SHP77 (cell line): ENCODE measurements around the gene TWIST2.

Source experiments
- DNase-seq, 2 experiments: peaks; one replicate each; lab custom pipeline; 2025; lab: John Stamatoyannopoulos, UW

Gene TWIST2

DNA sequence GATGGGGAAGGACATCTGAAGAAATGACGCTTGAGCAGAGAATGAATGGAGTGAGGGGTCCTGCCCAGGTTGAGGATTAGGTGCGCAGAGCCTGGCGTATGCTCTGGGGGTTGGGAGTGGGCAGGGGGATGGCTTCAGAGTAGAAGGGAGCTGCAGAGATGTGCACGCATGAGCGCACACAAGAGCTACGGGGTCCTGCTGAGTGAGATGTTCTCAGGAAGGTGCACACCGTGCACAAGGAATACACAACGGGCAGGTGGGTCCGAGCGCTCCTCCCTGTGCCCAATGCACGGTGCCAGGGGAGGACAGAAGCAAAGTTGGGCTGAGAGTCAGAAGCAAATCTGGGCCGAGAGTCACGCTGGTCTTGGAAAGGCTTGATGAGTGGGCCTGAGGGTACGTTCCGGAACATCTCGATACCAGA, 25.5 kb downstream of the TWIST2 start:
- no peak for DNase-seq

DNA sequence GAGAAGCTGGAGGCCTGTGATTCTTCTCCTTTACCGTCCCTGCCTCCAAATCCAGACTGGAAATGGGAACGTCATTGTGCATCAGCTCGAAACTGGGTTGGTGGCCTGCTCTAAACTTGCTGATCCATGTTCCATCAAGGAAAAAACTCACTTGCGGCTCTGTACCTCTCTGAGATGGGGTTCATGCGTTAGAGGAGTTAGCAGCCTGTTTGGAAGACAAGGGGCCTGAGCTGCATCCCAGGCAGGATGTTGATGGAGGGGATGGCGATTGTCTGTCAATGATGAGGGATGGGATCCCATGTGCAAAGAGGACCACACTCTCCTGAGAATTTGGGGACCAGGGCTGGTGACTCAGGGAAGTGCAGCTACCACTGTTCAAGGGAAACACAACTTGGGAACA, 26.0 kb downstream of the TWIST2 start:
- DNase-seq, result no peak

DNA sequence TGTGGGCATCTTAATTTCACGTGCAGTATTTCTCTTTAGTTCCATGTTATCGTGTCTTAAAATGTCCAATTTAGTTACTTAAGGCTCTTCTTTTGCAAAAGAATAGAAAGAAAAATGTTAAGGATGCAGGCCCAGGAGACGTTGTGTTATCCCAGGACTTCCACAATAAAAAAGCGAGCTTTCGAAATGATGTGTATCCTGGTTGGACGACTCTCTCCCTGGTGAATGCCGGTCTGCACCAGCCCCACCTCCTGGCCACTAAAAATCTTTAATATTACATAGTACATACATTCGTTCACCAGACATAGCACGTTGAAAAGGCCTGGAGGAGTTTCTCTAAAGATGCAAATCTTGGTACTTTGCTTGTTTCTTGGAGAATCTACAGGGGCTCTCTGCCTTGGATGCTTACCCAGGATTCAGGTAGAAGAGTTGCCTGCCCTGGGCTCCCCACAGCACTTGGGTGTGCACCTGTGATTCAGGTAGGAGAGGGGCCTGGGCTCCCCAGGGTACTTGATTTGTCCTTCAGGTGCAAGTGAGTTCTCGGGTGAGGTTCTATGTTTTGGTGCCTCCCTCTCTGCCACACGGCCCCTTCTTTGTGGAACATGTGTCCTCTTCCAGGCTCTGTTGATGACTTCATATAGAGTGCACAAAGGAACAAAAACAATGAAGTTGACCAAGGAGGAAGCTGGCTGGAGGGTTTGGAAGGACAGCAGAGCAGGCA, 26.6 kb downstream of the TWIST2 start:
- no peak for DNase-seq

DNA sequence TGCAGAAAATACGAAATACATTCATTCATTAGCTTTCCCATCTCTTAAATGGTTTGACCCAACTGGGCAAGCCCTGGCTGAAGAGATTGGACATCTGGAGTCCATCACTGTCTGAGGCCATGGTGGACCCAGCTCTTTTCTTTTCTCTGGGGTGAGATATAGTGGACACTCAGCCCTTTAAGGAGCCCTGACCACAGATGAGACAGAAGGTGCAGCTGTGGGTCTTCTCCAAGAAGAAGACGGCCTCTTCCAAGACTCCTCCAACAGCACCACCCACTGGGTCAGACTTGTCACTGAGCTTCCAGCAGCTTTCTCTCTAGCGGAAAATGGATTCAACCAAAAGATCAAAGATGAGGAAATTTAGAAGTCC, 27.2 kb downstream of the TWIST2 start:
- no peak for DNase-seq

DNA sequence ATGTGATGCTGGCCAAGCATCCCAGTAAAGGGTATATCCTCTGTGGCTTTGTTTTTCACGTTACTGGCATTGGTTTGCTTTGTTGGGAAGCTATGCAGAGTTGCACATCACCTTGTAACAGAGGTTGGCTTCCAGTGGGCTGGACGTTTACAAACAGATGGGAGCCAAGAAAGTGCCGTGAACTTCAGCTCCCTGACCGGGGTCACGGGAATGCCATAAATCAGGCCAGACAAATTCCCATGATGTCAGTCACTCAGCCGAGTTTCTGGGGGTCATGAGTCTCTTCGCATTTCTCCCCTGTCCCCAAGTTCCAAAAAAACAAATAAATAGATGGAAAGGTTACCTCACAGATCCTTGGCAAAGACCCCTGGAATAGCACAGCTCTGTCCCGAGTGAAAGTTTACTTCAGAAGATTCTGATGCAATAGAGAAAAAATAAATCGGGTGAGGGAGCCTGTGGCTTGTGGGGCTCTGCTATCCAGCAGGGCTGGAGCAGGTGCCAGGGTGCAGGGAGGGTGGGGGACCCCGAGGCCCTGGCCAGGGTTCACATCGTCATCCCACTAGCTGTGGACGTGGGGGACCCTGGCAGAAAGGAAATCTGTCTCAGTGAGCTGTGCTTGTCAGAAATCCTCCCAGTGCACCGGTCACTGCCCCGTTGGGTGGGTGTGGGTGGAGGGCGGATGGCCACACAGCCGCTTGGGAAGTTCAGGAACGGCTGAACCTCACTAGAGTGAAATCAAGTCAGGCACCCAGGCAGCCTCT, 27.8 kb downstream of the TWIST2 start:
- no peak for DNase-seq

DNA sequence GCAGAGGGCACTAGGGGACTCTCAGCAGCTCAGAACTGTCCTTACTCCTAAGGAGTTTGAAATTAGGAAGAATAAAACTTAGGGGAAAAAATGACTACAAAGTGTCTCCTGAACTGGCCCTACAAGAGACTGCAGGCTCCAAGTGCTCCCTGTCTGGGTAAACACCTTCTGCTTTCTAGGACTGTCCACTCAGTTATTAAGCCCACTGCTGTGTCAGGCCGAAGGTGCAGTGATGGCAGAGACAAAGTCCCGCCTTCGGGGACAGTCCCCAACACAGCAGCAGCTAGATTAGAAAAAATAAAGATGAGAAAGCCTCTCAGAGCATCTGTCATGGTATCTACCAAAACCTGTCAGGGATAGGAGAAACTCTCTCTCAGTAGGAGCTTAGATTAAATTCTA, 28.3 kb downstream of the TWIST2 start:
- no peak for DNase-seq

DNA sequence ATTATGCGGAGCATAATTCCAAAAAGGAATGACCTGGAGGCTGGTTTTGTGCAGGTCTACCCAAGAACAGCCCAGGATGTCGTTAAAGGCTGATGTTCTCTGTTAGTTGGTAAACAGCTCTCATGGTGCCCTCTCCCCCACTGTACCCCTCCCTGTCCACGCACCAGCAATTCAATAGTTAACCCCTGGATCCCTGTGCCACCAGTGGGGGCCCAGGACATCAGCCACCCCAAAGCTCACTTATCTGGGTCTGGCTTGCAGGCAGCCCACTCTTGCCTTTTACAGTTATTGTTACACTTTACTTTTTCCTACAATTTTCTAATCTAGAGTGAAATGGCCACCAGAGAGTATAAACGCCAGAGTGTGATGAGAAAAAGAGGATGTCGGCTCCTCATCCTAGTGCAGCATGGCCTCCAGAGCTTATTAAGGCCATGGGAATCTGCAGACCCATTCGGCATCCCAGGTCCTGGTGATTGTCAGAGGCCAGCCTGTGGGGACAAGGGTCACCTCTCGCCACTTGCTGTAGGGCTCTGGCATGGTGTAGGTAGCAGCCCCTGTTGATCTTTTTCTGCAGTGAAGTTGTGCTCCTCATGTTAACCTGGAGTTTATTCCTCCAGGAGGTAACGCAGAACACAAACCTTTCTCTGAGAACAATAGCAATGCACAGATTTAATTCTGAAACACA, 30.3 kb downstream of the TWIST2 start:
- DNase-seq, result no peak

DNA sequence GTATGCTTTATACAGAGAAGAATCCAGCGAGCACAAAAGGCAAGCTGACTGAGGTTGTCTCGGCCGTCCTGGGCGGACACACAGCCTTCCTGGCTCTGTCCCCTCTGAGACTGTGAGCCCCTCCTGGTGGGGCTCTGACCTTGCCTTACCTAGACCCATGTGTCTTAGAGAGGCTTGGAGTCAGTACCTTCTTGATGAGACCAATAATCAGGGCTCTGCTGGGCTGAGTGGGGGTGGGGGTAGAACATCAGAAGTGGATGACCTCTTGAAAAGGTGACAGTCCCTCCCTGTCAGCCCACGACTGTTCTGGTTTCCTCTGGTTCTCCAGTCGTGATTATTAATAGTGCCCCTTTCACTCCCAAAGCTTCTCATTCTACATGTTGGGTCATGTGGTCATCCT, 31.2 kb downstream of the TWIST2 start:
- no peak for DNase-seq

DNA sequence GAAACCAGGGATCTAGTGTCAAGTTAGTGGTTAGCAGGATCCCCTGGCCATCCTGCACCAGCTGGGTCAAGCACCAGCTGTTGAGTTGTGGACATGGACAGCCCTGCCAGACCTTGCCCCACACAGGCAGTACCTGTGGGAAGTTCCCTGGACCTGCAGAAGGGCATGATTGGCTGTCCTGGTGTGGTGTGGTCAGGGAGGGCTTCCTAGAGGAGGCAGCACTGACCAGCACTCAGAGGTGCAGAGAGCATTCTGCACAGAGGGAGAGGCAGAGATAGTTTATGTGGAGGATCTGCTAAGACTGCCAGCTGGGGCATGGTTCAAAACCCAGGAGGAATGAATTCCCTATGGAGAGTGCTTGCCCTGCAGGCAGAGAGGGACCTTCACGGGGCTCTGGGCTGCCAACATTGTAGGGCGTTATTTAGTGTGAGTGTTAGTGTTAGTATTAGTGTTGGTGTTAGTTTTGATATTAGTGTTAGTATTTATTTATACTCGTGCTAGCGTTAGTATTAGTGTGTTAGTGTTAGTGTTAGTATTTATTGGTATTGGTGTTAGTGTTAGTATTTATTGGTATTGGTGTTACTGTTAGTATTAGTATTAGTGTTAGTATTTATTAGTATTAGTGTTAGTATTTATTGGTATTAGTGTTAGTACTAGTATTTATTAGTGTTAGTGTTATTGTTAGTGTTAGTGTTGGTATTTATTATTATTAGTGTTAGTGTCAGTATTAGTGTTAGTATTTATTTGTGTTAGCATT, 31.9 kb downstream of the TWIST2 start:
- no peak for DNase-seq

DNA sequence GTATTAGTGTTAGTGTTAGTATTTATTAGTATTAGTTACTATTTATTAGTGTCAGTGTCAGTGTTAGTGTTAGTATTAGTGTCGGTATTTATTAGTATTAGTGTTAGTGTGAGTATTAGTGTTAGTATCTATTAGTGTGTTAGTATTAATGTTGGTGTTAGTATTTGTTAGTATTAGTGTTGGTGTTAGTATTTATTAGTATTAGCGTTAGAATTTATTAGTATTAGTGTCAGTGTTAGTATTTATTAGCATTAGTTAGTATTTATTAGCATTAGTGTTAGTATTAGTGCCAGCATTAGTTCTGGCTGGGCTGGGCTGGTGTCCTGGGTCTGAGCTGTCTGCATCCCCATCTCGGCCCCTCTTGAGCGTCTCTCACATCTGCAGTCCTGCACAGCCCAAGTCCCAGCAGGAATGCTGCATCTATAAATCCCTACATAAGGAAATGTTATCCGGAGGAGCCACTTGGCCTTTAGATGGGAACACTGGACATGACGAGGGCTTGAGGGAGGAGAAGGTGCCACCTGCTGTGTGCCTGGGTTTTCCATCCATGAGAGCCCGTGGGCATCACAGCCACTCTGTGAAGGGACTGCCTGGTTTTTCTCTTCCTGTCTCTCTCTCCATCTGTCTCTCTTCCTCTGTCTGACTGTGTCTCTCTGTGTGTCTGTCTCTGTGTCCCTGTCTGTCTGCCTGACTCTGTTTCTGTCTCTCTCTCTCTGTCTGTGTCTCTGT, 33.6 kb downstream of the TWIST2 start:
- peak in 1 of 2 experiments; percentile 16 for DNase-seq

DNA sequence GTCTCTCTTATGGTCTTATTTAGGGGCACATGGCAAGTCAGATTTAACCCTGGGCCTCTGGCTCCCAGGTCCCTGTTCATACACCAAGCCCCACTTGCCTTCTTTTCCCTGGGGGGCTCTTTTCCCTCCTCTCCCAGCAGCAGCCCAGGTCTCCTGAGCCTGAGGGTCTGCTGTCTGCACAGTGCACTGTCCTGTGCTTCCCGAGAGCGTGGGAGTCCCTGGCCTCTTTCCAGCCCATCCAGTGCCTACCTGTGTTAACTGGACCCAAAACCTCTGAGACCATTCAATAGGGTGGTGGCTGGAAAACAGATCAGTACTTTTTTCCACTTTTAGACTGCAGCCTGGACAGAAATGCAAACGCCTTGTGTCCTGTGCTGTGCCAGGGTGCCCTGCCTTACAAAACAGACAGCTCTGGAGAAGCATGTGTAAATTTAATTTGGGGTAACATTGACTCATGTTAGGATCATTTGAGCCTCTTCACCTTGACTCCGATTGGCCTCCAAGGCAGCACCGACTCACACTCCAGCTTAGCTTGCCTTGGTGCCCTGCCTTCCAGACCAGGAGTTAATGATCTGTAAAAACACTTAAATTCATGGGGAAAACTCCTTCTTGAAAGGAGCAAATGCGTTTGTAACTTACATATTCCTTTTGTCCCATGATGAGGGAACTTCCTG, 34.3 kb downstream of the TWIST2 start:
- DNase-seq, result no peak

DNA sequence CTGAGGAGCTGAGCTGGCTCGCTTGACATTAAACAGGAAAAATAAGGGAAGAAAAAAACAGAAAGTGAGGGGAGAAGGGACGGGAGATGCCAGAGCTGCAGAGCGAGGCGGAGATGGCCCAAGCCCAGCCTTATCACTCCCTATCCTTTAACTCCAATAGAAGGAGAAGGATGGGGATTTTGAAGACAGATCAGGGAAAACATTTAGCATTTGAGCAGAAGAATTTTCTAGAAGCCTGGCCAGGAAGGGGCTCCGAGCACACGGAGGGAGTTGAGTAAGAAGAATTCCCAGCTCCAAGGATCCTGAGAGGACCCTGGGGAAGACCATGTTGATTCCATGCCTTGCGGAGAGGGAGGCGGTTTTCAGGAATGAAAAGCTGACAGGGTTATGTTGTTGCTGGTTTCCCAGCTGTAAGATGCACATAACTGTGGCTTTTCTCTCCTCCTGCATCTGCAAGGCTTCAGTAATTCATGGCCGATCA, 35.6 kb downstream of the TWIST2 start:
- DNase-seq, result no peak

DNA sequence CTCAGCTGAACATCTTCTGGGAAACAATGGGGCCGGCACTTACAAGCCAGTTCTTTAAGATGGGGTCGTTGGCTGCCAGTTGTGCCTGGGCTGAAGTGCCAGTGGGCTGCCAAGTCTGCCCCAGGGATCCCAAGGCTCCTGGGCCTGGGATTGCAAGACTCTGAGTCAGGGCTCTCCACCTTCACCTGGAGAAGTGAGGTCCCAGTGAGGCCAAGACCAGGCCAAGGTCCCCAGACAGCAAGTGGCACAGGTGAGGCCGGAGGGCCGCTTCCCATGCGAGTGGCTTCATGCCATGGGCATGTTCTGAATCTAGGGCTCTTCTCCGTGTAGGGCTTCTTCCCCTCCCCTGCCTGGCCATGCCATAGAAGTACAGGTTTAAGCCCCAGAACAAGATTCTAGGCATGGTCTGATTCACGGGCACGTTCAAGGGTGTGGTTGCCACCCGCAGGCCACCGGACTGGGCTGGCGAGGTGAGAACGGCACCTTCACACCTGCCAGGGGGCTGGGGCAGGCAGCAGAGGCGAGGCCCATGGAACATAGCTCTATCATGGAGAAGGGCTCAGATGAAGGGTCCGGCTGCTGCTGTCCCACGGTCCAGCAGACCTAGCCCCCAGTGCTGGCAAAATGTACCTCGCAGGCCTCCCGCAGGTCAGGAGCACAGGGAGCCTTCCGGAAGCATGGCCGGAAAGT, 36.4 kb downstream of the TWIST2 start:
- no peak for DNase-seq

DNA sequence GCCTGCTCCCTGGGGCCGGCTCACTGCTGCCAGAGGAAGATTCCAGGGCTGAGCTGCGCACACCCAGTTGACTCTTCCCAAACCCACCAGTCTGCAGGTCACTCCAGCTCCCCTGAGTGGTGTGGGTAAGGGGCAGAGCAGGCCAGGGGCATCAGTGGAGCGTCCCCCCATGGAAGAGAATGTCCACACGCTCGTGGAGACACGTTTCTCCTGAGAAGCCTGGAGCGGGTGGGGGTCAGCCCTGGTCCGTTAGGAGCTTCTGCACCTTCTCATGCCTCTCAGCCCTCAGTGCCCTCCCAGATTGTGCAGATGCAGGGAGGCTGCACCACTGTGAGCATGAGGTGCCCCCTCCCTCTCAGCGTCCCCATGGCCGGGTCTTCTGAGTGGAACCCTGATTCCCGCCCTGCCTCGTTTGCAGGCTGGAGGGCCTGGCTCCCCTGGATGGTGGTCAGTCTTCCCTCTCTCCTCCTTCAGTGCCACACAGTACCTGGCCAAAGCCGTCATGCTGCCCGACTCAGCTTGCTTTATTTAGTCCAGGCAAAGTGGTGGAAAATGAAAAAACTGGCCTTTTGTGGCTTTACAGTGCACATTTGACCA, 37.0 kb downstream of the TWIST2 start:
- no peak for DNase-seq

DNA sequence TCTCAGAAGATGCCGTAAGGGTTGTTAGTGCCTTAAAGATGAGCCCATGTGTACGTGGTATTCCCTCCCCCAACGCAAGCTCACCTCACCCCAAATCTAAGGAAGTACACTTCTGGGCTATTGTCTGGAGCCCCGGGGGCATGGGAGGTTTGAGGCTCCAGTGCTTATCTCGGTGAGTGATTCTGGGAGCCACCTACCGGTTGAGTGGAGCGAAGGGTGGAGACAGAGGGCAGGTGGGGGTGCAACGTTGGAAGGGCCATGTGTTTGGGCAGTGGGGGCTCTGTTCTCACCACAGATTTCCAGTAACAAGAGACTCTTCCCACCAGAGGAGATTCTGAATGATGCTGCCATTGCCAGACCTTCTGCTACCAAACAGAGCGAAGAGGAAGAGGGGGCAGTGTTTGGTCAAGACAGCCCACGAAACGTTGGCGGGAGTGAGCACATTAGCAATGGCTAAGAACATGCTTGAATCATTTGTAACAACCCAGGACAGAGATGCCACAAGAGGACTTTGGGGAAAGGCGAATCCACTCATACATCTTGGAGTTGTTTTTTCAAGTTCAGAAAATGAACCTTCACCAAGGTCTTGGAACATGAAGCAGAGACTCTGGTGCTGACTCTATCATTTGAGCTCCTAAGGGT, 38.7 kb downstream of the TWIST2 start:
- no peak for DNase-seq

DNA sequence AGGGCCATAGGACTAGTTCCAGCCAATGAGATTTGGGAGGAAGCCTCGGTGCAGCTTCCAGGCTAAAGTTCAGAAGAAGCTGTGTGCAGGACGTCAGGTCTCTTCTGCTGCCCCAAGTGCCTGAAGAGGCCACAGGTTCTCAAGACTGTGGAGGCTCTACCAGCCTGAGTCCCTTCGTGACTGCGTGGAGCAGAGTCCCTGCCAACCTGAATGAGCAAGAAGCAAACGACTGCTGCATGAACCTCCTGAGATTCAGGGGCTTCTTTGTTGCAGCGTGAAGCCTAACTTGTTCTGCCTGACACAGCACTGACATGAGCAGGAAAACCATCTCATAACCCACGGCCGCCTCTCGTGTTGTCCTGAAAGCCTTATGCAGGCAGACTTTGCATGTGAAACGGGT, 39.7 kb downstream of the TWIST2 start:
- DNase-seq, result no peak

DNA sequence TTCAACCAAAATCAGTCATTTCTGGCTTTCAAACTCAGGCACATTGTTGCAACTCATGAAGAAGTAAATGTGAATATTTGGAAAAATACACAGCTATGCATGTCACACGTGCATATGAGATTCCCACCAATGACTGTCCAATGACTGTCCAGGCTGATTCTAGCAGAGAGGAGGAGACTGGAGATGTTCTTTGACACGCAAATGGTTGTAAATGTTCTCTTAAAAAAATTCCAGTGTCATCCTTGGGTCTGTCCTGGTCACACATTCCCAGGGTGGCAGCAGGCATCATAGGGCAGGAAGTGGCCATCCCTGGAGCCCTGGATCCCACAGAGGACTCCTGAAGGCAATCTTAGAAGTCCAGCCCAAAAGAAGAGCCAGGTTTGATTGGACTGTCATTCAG, 40.9 kb downstream of the TWIST2 start:
- no peak for DNase-seq

DNA sequence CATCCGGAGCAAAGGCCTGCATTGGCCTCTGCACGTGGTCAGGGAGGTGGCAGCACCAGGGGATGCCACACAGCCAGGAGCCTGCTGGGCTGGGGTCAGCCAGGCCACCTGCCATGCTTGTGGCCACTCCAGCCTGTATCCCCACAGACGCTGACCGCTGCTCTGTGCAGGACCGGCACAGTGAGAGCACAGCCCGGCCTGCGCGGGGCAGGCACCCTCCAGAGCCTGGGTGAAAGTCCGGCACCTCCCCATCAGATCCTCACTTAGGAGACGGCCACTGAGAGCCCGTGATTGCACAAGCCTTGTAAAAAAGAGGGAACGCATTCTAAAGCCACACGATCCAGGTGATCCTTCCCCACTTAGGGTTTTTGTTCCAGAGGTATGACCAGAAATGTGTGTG, 42.2 kb downstream of the TWIST2 start:
- DNase-seq, result no peak

DNA sequence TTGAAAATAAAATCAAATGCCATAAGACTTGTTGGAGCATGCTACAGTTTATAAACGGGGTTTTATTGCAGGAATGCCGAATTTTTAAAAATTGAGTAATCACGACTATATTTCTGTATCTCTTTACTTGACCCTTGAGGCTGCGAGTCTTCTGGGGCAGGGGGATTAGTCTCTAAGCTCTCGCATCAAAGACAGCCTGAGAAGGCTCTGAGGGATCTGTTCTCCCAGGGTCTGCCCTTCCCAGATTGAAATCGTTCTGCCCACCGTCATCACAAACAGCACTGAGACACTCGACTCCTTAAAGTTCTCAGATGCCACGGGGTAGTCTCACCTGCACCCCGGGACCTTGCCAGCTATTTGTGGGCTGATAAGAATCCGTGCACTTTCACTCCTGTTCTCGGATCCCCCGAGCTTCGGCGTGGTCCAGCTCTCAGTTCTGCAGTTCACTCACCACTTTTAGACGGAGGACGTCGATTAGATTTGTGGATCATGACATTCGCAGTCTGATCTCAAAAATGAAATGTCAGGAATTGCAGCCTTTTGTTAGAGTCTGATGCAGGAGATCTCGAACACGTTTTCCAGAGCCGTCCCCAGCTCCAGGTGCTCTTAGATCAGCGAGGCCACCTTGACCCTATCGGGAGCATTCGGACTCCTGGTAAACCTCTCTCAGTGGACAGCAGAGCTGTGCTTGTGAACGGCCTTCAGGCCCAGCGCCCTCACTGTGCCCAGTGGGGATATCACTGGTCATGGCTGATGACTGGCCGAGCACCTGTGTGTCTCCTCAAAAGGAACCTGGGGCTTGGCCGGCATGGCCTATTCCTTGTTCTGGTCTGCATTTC, 43.0 kb downstream of the TWIST2 start:
- DNase-seq, result no peak
